Fibroblast of mammary gland (primary cell): ENCODE results near the gene UNC93B1.
"Not testable (repeated sequence)": the region's sequence is repeated elsewhere in the genome, so short reads cannot be mapped to it uniquely, and the experiment has no call there.

Experiments
- DNase-seq: peaks from one replicate; pipeline ENCODE4 v3.0.0-alpha.2; 2010; ENCODE audit warnings: low read depth
- H3K4me3 ChIP-seq: 2 replicates; pipeline ENCODE4 v1.5.1; 2011; ENCODE audit warnings: low read depth, mild to moderate bottlenecking, low read length, moderate library complexity; ENCODE audit not compliant: control insufficient read depth
- CTCF ChIP-seq: conservative IDR thresholded peaks from 2 replicates; pipeline ENCODE4 v1.5.1; 2011; ENCODE audit warnings: low read depth, low read length, inconsistent platforms; ENCODE audit not compliant: control insufficient read depth, insufficient read depth

The UNC93B1 gene

GRCh38 chr11:67993821-67994220 is 10.1 kb downstream of the UNC93B1 start:
- not testable (repeated sequence) for H3K4me3 ChIP-seq, DNase-seq
- peak; percentile 43 for TF ChIP-seq CTCF

GRCh38 chr11:67991347-67992121 is 12.4 kb downstream of the UNC93B1 start:
- H3K4me3 ChIP-seq, DNase-seq: not testable (repeated sequence)

- DNase-seq, H3K4me3 ChIP-seq: not testable (repeated sequence)
Observed at GRCh38 chr11:67990546-67991346, 13.2 kb downstream of the UNC93B1 start.

GRCh38 chr11:67985302-67985701 is 18.6 kb downstream of the UNC93B1 start:
- not testable (repeated sequence) for DNase-seq, H3K4me3 ChIP-seq

GRCh38 chr11:67983951-67984350 is 19.9 kb downstream of the UNC93B1 start:
- TF ChIP-seq CTCF = no peak
- no peak for DNase-seq
- no peak overlapping the region for H3K4me3 ChIP-seq

- DNase-seq, H3K4me3 ChIP-seq: not testable (repeated sequence)
Observed at GRCh38 chr11:67982255-67982857, 21.5 kb downstream of the UNC93B1 start.

- not testable (repeated sequence) for H3K4me3 ChIP-seq, DNase-seq
Observed at GRCh38 chr11:67981226-67981625, 22.7 kb downstream of the UNC93B1 start.

- H3K4me3 ChIP-seq, DNase-seq: not testable (repeated sequence)
Observed at GRCh38 chr11:67978766-67979418, 25.0 kb downstream of the UNC93B1 start.

- not testable (repeated sequence) for DNase-seq, H3K4me3 ChIP-seq
Observed at GRCh38 chr11:67974746-67975145, 29.2 kb downstream of the UNC93B1 start.

- not testable (repeated sequence) for H3K4me3 ChIP-seq, DNase-seq
Observed at GRCh38 chr11:67965830-67966348, 38.0 kb downstream of the UNC93B1 start.

- not testable (repeated sequence) for DNase-seq, H3K4me3 ChIP-seq
Observed at GRCh38 chr11:67964746-67965145, 39.2 kb downstream of the UNC93B1 start.

- not testable (repeated sequence) for DNase-seq, H3K4me3 ChIP-seq
Observed at GRCh38 chr11:67963879-67964278, 40.0 kb downstream of the UNC93B1 start.

- not testable (repeated sequence) for H3K4me3 ChIP-seq, DNase-seq
Observed at GRCh38 chr11:67963217-67963616, 40.7 kb downstream of the UNC93B1 start.

- not testable (repeated sequence) for H3K4me3 ChIP-seq, DNase-seq
Observed at GRCh38 chr11:67956236-67956635, 47.7 kb downstream of the UNC93B1 start.

GRCh38 chr11:67955461-67956007 is 48.4 kb downstream of the UNC93B1 start:
- not testable (repeated sequence) for H3K4me3 ChIP-seq

More at GRCh38 chr11:67955461-67956007, 48.4 kb downstream of the UNC93B1 start:
- peak; percentile 30 for DNase-seq
